LNCAP (cell line): ENCODE data around the gene SLC30A5.

Experiments used
- TF ChIP-seq, protein P1 (sequence below): fragments of 450-650 bp; IDR thresholded peaks from 2 replicates; pipeline ENCODE4 v1.5.1; 2017; ENCODE audit warnings: mild to moderate bottlenecking

The SLC30A5 gene

GRCh38 chr5:69086206-69086605, 7.6 kb upstream of the SLC30A5 start:
- TF ChIP-seq, protein P1, sequence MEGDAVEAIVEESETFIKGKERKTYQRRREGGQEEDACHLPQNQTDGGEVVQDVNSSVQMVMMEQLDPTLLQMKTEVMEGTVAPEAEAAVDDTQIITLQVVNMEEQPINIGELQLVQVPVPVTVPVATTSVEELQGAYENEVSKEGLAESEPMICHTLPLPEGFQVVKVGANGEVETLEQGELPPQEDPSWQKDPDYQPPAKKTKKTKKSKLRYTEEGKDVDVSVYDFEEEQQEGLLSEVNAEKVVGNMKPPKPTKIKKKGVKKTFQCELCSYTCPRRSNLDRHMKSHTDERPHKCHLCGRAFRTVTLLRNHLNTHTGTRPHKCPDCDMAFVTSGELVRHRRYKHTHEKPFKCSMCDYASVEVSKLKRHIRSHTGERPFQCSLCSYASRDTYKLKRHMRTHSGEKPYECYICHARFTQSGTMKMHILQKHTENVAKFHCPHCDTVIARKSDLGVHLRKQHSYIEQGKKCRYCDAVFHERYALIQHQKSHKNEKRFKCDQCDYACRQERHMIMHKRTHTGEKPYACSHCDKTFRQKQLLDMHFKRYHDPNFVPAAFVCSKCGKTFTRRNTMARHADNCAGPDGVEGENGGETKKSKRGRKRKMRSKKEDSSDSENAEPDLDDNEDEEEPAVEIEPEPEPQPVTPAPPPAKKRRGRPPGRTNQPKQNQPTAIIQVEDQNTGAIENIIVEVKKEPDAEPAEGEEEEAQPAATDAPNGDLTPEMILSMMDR: no peak

DNA sequence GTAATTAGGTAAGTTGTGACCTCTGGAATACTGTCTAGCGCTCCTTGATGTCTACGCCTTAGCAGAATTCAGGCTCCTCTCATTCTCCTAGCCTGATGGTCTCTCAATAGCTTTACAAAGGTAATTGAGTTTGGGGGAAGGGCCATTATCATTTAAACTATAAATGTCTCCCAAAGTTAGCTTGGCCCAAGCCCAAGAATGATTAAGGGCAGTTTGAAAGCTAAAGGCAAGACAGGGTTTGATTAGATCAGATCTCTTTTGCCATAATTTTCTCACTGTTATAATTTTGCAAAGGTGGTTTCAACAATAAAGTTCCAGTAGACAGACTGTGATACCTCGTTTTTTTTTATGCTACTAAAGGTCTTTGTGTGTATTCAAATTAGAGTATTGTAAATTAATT, 3.7 kb upstream of the SLC30A5 start:
- TF ChIP-seq, protein P1: no peak

DNA sequence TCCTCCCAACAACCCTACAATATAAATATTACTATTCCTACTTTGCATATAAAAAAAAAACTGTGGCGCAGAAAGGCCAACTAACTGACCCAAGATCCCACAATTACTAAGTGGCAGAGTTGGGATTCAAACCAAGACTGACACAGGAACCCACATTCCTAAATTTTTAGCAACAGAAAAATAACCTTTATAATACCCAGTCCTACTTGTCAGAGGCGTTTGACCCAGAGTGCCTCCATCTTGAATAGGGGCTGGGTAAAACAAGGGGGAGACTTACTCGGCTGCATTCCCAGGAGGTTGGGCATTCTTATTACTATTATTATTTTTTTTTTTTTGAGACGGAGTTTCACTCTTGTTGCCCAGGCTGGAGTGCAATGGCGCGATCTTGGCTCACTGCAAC, 2.0 kb upstream of the SLC30A5 start:
- TF ChIP-seq, protein P1: no peak

DNA sequence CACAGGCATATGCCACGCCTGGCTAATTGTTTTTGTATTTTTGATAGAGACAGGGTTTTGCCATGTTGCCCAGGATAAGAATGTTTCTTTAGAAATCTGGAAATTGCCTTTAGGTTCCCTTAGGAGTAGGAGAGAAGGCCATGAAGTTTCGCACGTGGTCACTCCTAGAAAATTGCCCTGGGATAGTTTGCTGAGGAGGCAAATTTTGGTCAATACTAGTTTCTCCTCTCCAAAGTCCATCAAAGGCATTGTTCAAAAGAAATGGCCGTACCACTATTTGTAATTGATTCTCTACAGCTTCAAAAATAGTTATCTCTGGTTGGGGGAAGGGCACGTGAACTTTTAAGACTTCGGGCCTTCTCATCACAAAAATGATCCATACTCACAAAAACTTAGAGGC, 845 bp upstream of the SLC30A5 start:
- TF ChIP-seq, protein P1: no peak

- TF ChIP-seq, protein P1: no peak
These were observed 5.5 kb downstream of the SLC30A5 start for GRCh38 chr5:69099302-69099701.

GRCh38 chr5:69103521-69103920, 9.7 kb downstream of the SLC30A5 start:
- TF ChIP-seq, protein P1: no peak

DNA sequence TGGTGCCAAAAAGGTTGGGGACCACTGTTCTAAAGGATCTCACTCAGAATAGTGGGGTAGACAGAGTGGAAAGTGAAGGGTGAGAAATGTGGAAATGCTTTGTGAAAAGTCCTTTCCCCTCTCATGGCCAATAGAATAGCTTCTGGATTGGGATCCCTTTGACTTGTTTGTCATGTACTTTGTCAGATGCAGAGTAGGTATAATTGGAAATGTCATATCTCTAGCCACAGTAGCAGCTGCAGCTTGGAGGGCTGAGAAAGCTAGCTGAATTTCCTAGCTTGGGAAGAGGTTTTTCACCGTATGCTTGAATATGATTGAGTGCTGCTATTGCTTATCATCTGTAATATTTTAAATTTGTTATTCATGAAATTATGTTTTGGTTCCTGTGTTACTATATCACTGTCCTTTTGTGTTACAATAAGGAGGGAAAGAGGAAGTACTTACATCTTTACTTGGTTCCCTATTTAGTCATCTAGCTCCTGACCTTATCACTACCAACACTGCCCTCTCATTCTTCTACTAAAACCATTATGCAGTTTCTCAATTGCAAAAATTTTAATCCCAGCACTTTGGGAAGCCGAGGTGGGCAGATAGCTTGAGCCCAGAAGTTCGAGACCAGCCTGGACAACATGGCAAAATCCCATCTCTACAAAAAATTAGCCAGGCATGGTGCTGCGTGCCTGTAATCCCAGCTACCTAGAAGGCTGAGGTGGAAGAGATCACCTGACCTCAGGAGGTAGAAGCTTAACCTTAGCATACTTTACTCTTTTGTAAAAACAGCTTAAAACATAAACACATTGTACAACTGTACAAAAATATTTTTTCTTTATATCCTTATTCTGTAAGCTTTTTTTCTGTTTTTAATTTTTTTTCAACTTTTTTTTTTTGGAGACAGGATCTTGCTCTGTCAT, 12.4 kb downstream of the SLC30A5 start:
- TF ChIP-seq, protein P1: no peak
